ENCODE data around the gene NR2C2AP. TPM values are rescaled to one million over a fixed set of nuclear protein-coding genes. Genes with fewer than 3 reads are reported as not detected.
A peak's percentile ranks its signal among the peaks of the same experiment; 100 is the strongest.

Gene NR2C2AP
- total RNA-seq, 1 donor from 2014 or later, result 9.4 TPM

GRCh38 chr19:19202707-19203011, 555 bp downstream of the NR2C2AP start:
- peaks cover 12% of the 10 kb centered on the region for H3K4me1 Mint-ChIP-seq
- no peaks in the 10 kb centered on the region for H3K9me3 Mint-ChIP-seq
- DNase-seq (ENCODE audit: low spot score in 2 of 2, unreplicated experiment in 2 of 2), result no peak
- H3K27me3 Mint-ChIP-seq (ENCODE audit: low read depth), result peaks cover 26% of the 10 kb centered on the region
- H3K27ac Mint-ChIP-seq, result peak overlapping the region; percentile 86
- peaks cover 19% of the 10 kb centered on the region for H3K36me3 Mint-ChIP-seq
- H3K4me3 Mint-ChIP-seq, result peak overlapping the region; percentile 79
- no peak for TF ChIP-seq CTCF (IDR thresholded peaks at IDR 0.05; ENCODE audit: unreplicated experiment)

GRCh38 chr19:19201697-19202630, 1.2 kb downstream of the NR2C2AP start:
- DNase-seq (ENCODE audit: low spot score in 2 of 2, unreplicated experiment in 2 of 2), result no peak
- Mint-ChIP-seq H3K4me1 (peaks cover 12% of the 10 kb centered on the region), H3K27ac (peak overlapping the region; percentile 56), H3K27me3 (ENCODE audit: low read depth) (peaks cover 19% of the 10 kb centered on the region), H3K36me3 (peaks cover 19% of the 10 kb centered on the region), H3K4me3 (peak overlapping the region; percentile 79), H3K9me3 (no peaks in the 10 kb centered on the region)
- no peak for TF ChIP-seq CTCF (IDR thresholded peaks at IDR 0.05; ENCODE audit: unreplicated experiment)

GRCh38 chr19:19193926-19194325, 9.3 kb downstream of the NR2C2AP start:
- peaks cover 16% of the 10 kb centered on the region for H3K36me3 Mint-ChIP-seq
- peak overlapping the region; percentile 69 for H3K27ac Mint-ChIP-seq
- no peak for DNase-seq (ENCODE audit: low spot score in 2 of 2, unreplicated experiment in 2 of 2)
- TF ChIP-seq CTCF (IDR thresholded peaks at IDR 0.05; ENCODE audit: unreplicated experiment), result no peak
- peak overlapping the region; percentile 98 for H3K4me3 Mint-ChIP-seq
- no peaks in the 10 kb centered on the region for H3K27me3 Mint-ChIP-seq (ENCODE audit: low read depth)
- peaks cover 31% of the 10 kb centered on the region for H3K4me1 Mint-ChIP-seq
- no peaks in the 10 kb centered on the region for H3K9me3 Mint-ChIP-seq

GRCh38 chr19:19192910-19193423, 10.2 kb downstream of the NR2C2AP start:
- H3K4me3 Mint-ChIP-seq, result peak overlapping the region; percentile 98

More at GRCh38 chr19:19192910-19193423, 10.2 kb downstream of the NR2C2AP start:
- H3K4me1 Mint-ChIP-seq, result peaks cover 31% of the 10 kb centered on the region
- peak overlapping the region; percentile 99 for H3K27ac Mint-ChIP-seq
- peaks cover 7% of the 10 kb centered on the region for H3K36me3 Mint-ChIP-seq
- no peaks in the 10 kb centered on the region for H3K27me3 Mint-ChIP-seq (ENCODE audit: low read depth)
- no peak for TF ChIP-seq CTCF (IDR thresholded peaks at IDR 0.05; ENCODE audit: unreplicated experiment)
- H3K9me3 Mint-ChIP-seq, result no peaks in the 10 kb centered on the region
- no peak for DNase-seq (ENCODE audit: low spot score in 2 of 2, unreplicated experiment in 2 of 2)

Data from mesothelial cell of epicardium (in vitro differentiated cells).